SHP77 (cell line): ENCODE data around the gene EVI2A.
"Not testable (repeated sequence)": the region's sequence is repeated elsewhere in the genome, so short reads cannot be mapped to it uniquely, and the experiment has no call there.

Experiments
- DNase-seq, 2 experiments: peaks; one replicate each; lab custom pipeline; 2025; lab: John Stamatoyannopoulos, UW

Gene EVI2A

DNA sequence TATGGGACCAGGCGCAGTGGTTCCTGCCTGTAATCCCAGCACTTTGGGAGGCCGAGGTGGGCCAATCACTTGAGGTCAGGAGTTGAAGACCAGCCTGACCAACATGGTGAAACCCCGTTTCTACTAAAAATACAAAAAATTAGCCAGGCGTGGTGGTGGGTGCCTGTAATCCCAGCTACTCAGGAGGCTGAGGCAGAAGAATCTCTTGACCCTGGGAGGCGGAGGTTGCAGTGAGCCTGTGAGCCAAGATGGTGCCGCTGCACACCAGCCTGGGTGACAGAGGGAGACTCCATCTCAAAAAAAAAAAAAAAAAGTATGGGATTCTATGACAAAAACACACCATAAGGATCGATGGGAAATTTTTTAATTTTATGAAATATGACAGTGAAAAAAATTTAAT lies 9.2 kb downstream of the EVI2A start:
- DNase-seq = not testable (repeated sequence)

DNA sequence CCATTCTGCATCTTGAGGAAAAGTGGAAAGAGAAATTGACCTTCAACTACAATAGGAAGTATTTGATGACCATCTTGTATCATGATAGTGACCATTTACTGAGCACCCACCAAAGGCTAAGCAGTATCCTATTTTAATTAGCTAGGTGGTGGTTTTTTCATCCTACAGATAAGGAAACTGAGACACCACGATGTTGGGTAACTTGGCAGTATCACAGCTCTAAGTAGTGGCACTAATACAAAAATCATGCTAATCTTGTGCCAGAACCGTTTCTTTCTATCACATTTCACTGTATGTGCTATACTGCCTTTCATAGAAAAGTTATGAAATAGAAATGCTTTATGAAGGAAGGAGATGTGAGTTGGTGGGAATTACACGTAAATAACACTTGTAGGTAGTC lies 9.9 kb downstream of the EVI2A start:
- DNase-seq = no peak

DNA sequence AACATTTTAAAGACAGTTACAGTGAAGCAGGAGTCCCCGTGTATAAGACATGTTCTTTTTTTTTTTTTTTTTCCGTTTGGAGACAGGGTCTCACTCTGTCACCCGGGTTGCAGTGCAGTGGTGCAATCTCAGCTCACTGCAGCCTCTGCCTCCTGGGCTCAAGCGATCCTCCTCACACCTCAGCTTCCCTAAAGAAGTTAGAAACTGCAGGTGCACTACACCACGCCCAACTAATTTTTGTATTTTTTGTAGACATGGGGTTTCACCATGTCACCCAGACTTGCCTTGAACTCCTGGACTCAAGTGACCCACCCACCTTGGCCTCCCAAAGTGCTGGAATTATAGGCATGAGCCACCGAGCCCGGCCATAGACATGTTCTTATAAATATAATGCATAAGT lies 10.5 kb downstream of the EVI2A start:
- no peak for DNase-seq

DNA sequence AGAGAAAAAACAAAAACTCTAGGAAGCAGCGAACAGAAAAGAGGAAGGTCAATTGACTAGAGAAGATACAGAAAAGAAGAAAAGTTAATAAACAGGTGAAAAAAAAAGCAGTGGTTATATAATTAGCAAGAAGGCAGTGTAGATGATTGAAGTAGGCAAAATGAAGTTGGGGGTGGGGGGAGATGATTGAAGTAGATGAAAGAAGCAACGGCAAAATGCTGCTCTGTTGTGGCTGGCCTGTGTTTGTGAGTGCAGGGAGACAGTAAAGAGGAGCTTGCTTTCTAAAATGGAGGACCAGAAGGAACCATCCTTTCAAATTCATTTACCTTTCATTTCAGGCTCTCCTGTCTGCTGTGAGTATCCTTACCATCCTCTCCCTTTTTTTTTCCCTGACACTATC lies 11.2 kb downstream of the EVI2A start:
- DNase-seq = no peak

DNA sequence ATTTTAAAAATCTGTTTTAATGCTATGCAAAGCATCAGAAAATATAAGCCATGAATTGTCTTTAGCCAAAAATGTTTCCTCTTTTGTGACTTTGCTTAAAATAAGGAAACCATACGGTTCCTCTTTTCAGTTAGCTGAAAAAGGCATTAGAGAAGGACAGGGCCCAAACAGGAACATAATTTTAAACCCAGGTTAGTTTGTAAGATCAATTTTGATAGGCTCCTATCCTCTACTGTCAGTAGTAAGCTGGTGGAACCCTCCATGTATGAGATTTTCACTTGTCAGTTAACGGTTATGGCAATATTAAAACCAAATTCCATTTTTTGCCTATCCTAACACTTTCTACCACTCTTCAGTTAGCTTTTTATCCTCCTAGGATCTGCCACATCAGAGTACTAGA lies 11.9 kb downstream of the EVI2A start:
- DNase-seq = no peak

DNA sequence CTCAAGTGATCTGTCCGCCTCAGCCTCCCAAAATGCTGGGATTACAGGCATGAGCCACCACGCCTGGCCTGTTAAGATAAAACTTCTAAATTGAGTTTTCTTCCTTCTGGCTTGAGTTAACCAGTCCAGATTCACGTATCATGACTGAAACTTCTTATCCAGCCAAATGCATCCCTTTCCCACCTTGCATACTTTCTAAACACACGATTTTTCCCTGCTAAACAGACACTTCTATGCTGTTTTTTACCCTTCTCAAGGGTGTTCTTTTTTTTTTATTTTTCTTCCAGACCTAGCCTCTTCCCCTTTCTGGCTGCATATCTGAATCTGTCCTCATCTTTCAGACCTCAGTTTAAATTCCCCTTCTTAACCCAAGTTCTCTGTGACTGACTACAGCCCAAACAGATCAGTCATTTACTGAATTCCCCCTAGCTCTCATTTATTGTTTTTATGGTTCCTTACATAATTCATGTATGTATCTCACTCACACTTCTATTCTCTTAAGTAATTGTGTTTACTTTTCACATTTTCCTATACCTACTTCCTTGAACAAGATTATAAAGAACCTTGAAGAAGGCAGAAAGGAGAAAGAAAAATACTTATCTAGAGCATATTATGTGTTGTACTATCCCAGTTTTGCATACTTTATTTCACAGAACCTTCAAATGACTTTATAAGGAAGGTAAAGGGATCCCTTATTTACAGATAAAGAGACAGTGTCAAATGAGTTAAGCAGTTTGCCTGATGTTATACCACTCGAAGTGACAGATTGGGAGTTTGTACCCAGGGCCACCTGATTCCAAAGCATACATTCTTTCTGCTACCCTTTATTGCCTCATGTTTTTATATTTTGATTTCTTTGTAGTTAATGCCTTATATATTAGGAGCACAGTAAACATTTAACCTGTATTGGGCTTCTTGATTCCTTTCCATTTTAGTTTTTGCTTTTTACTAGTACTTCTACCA lies 12.8 kb downstream of the EVI2A start:
- no peak for DNase-seq

DNA sequence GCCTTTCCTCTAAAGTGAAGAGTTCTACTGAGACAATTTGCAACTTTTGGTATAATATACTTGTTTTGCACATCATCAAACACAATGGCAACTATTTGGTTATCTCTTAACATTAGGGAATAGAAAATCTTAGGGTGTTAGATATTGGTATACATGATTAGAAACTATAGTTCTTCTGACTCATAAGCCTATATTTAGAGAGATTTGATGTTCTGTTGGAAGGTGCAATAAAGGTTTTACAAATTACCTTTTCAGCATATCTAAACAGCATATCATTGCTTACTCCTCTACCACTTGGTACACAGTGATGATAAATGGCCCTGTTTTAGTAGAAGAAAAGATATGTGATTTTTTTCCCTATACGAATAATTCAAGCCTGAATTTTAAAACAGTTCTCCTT lies 13.8 kb downstream of the EVI2A start:
- no peak for DNase-seq

DNA sequence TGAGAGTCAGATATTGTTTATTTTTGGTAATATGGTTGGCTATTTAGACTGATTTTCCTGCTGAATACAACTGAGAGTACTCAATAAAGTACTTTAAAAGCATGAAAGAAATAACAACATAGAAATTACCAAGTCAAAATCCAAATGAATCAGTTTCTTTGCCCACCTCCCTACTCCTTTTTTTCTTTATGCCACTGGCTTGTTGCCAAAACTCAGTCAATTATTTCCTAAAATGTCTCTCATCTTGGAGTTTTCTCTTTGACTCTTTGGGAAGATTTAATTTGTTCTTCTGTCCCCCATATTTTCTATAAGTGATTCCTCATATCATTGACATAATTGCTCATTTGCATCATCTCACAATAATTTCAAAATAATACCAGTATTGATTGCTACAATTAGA lies 21.8 kb downstream of the EVI2A start:
- no peak for DNase-seq

DNA sequence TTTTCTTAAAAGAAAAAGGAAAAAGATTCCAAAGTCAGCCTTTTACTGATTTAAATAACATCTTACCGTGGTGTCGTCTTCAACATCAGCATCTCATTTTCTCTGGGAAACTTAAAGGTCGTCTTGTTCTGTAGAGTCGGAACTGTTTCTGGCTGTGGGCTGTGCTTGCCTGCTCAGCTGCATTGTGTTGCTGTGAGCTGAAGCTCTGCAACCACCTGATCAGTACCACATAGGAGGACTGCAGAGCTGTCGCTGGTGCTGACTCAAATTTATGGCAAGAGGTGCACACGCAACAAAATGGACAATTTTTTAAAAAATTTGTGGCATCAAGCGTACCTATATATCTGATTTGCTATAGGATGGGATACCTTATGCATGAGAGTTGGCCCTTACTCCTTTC lies 24.3 kb downstream of the EVI2A start, which contains the start of gene OMG:
OMG (minus strand) TSS at position 150 of the 400 bp plus-strand sequence. CDS start 908 bp downstream, outside the sequence.
- no peak for DNase-seq

DNA sequence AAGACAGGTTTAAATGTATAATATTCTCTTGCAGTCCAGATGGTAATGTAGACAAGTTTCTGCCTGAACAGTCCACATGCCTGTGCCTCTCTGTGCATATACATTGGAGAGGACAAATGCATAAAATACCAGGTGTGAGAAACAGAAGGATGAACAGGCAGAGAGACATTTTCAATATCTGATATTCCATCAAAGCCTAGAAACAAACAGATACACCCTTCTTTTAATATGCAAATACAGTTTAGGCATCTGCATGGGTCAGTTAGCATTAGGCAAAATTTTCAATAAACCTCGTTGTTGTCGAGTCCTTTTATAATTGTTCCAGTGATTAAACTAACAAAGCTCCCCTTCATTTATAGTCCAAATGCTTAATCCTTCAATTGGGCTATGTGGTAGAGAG lies 25.3 kb downstream of the EVI2A start:
- no peak for DNase-seq

DNA sequence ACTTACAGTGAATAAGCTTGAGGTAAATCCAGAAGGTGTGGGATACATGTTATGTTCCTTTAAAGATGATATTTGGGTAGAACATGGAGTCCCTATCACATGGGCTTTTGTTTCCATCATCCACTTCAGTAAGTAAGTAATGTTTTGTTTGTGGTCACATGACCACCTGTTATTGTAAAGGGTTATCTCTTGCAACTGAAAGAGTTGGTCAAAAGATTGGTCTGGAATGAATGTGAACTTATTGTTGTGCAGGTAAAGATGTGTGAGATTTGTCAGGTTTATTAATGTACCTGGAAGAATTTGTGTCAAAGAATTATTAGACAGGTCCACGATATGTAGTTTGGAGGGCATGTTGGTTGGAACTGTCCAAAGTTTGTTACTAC lies 25.9 kb downstream of the EVI2A start:
- no peak for DNase-seq

DNA sequence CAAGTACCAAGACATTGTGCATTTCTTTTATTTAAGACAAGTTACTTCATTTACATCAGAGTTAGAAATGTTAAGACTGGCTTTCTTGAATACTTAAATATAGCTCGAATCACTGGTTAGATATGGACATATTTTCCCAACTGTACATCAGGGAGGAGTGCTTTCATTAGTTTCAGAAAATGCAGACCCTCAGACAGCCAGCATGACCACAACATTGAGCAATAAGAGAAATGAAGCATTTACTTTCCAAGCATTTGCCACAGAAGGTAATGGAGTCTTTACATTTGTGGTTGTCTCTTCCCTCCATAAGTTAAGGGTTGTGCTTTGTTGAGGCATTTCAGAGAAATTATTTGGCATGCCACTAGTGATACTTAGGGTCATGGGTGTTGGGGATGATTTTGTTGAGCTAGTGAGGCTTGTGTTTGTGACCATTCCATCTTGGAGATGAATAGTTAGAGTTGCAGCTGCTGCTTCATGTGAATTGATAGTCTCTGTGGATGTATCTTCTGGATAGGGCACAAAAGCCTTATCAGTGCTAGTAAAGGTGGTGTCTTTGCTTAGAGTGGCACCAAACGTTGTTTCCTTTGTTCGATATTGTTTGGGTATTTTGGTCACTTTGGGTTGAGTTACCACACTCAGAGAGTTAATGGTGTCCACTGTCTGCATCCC lies 26.5 kb downstream of the EVI2A start:
- DNase-seq = no peak

DNA sequence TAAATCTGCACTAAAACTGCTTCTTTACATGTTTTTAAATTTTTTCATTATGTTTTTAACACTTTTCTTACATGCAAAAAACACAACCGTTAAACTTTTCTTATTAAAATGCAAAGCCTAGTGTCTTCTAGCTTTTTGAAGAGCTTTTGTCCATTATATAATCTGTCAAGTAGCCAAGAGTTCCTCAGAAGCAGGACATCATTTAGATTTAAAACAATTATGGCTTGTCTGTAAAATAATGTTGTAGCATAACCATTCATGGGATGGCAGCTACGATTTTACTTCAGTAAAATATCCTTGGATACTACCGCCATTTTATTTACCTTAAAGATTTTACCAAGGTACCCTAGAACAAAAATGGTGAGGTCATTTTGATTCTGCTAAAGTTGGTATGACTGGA lies 27.2 kb downstream of the EVI2A start:
- no peak for DNase-seq

DNA sequence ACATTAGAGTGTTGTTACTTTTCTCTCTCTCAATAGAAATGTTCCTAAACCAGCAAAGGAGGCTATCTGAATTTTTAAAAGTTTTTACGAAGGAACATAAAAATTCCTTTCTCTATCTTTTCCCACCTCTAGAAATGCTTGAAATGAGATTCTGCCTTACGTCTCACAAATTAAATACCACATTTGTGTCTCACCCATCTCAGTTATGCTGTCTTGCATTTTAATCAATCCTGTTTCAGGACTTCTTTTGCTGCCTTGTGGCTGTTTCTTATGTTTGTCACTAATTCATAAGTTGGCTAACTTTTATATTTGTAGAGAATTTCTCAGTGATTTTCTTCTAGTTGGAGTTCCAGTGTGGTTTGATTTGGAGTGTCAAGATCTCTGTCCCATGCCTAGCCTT lies 27.8 kb downstream of the EVI2A start:
- DNase-seq = no peak

DNA sequence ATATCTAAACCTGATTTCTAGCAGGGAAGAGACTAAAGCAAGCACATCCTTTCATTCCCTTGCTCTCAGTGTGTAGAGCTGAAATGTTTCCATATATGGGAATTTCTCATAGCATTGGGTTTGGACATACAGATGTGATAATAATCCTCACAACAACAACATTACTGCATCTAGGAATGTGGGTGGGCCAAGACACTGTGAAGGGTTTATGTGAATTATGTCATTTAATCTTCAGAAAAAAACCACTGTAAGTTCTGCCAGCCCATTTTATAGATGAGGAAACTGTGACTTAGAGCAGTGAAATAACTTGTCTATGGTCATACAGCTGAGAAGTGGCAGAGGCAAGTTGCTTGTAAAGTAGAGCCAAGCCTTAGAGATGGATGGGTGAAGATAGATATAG lies 29.6 kb downstream of the EVI2A start:
- no peak for DNase-seq

DNA sequence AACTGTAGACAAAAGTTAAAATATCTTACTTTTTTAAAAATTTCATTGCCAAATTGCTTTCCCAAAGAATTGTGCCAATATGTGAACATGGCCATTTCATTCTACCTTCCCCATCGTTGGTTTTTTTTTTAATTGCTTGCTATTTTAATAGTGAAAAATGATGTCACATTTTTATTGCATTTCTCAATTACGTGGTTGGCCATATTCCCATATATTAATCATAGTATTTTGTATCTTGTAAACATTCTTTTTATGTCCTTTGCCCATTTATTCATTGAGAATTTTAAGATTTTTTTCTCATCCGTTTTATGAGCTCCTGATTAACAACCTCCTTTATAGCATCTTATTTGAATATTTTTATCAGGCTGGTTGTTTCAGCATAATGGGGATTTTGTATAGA lies 31.6 kb downstream of the EVI2A start:
- DNase-seq = no peak

DNA sequence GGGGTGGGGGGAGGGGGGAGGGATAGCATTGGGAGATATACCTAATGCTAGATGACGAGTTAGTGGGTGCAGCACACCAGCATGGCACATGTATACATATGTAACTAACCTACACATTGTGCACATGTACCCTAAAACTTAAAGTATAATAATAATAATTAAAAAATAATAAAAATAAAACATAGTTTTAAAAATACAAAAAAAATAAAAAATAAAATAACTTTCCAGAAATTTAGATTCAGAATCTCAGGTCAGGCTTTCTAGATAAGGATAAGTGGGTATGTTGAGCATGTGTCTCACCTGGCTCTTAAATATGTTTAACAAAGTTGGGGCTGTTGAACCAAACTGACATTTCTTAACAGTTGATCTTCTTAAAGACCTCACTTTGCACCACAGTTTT lies 33.5 kb downstream of the EVI2A start:
- not testable (repeated sequence) for DNase-seq

DNA sequence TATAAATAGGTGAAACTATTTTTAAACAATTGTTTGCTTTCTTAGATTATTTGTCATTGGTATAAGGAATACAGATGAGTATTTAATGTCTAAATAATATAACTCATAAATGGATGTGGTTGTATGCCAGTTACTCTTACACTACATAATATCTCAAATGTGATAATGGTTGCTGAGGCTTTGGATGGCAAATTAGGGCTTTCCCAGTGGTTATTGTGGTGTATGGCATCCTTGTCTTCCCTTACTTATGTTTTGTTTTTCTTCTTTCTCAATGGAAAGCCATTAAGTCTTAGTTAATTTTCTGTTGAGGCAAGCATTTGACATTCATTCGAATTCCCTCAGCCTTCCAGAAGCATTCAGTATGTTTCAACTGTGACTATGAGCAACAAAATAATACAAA lies 34.8 kb downstream of the EVI2A start:
- no peak for DNase-seq

DNA sequence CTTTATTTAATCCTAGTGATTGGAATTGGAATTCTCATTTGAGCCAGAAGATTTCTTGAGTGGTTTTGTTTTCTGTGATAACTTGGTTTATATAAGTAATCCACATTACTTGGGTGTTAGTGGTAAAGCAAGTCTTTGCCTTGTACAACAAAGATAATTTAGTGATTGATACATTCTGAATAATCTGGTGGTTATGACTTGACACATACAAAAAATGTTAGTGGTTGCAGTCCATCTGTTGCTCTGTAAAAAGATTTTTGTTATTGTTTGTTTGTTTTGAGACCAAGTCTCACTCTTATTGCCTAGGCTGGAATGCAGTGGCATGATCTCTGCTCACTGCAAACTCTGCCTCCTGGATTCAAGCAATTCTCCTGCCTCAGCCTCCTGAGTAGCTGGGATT lies 37.6 kb downstream of the EVI2A start:
- DNase-seq = no peak

DNA sequence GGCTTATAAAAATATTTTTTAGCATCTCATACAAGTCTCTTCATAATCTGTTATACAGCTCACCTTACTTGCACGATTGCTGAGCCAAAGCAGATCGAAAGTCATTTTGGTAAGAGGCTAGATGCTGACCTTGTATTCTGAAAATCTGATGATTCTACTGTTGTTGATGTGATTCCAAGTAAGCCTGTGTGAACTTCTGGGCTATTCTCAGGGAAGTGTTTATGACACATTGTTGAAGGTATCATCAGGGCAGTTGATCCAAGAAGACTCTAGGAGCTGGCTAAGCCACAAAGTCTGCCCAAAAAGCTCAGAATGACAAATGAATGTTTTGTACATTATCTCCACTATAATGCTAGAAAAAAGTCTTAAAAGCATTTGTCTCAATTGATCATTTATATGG lies 40.4 kb downstream of the EVI2A start:
- no peak for DNase-seq

DNA sequence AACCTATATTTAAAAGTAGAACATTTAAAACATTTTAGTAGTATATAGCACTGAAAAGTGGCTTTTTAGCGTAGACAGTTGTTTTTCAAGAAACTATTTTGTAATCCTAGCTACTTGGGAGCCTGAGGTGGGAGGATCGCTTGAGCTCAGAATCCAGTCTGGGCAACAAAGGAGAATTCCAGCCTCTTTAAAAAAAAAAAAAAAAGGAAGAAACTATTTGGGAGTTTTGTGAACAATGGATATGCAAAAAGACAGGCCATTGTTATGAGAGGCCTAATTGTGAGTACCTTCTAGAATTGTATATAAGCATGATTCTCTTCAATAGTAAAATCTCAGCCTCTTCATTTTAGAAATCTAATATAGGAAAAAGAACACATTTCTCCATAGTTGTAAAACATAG lies 42.0 kb downstream of the EVI2A start:
- DNase-seq = no peak

DNA sequence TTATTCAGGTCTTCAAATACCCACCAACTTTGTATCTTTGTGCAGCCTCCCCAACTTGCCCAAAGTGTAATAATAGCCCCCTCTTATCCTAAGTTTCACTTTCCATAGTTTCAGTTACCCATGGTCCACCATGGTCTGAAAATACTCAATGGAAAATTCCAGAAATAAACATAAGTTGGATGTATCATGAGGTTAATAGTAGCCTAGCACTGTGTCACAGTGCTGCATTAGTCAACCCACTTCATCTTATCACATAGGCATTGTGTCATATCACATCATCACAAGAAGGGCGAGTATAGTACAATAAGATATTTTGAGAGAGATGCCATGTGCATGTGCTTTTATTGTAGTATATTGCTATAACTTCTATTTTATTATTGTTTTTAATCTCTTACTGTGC lies 46.3 kb downstream of the EVI2A start:
- no peak for DNase-seq

DNA sequence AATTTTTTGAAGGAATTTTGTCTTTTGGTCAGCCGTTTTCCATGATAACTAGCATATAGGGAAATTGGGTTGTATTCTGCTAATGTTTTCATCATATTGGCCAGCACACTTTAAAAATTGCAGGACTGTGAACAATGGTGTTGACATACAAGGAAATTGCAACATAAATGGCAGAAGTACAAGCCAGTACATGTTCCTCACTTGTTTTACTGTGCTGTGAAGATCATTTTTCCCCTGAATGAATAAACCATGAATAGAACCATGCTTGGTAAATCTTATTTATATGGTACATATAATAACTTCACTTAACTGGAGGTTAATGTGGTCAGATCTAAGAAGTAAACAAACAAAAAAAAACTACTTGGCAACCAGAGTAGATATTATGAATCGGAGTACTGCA lies 47.2 kb downstream of the EVI2A start:
- DNase-seq = no peak
